Lung microvascular endothelial cell (primary cell): ENCODE measurements around the gene LHX4. TPM values are rescaled to one million over a fixed set of nuclear protein-coding genes. Genes with fewer than 3 reads are reported as not detected.
A peak's percentile ranks its signal among the peaks of the same experiment; 100 is the strongest.

ENCODE experiments used
- DNase-seq, 2 donors: peaks; one replicate each; pipeline versions ENCODE4 v3.0.0 to v3.0.0-alpha.2; 2010; ENCODE audit warnings: low read depth in 2 of 2
- total RNA-seq: library from RNA; depleted of rRNA; stranded (reverse); fragments of >200 nt; gene quantifications from 2 replicates; pipeline ENCODE4 v1.2.1, GENCODE V29; 2014

The LHX4 gene
- total RNA-seq, 1 donor from 2014 or later = not detected

DNA sequence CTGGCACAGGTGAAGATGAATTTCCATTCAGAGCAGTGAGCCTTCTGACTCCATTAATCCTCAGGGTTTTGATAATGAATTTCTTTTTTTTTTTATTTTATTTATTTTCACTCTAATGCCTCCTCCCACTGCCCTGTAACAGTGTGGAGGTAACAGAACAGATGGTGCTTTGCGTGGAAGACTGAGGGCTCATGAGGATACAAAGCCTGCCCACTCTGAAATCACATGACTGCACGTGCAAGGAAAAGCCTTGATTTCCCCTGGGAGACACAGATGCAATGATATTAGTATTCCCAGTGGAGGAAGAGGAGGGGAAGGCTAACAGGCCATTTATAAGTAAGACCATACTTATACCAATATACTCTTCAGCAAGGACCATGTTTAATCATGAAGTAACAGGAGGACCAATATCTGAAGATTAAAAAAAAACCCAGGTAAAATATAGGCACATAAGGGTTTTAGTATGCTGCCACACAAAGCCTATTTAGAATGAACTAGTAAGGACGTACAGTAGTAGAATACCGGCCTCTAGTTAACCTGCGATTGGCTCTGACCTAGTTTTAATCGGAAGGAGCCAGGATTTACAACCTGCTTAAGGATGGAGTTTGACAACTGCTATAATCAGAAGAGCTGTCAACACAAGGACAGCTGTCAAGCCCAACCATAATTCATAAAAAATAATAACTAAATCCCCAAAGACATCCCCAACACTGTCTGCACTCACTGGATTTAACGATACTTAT is 69.6 kb downstream of the LHX4 start:
- no peak for DNase-seq

DNA sequence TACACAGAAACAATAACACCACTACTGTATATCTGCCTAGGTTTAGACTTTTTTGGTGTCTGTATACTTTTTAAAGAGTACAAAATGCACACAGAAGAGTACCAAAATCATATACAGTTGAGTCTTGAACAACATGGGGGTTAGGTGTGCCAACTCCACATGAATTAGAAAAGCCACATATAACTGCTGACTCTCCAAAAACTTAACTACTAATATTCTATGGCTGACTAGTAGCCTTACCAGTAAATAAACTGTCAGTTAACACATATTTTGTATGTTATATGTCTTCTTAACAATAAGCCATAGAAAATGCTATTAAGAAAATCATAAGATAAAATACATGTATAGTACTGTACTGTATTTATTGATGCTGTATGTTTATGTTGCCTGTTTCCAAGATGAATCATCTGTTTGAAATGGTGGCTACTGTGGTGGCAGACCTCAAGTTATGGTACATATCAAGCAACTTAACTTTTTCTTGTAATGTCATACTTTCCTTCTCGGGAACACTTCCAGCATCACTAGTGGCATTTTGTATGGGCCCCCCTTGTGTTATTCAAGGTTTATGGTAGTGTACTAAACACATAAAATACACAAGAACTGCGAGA is 71.2 kb downstream of the LHX4 start:
- DNase-seq = no peak

DNA sequence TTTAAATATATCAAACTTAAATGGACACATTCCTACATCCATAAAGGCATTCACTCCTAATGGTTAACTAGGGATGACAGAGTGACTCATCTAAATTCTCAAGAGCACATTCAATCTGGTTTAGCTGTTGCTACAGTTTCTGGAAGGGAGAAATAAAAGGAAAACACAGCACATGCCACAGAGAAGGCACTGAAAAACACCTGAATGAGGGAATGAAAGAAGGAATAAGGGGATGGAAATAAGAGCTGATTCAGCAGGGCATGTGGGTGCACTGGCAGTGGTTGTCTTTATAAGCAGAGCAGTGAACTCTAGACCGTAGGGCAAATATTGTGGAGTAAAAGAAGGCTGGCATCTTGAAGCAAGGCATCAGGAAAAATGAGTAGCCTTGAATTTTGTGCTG is 79.3 kb downstream of the LHX4 start:
- peak in 1 of 2 donors; percentile 19 for DNase-seq

DNA sequence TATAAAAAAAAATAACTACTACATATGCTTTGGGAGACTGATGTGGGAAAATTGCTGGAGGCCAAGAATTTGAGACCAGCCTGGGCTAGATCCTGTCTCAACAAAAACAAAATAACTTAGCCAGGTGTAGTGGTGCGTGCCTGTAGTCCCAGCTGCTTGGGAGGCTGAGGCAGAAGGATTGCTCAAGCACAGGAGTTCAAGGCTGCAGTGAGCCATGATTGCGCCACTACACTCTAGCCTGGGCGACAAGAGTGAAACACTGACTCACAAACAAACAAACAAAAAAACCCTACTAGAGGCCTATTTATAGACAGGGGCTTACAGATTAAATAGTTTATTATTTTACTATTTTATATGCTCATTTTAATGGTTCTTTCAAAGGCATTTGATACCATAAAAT is 80.0 kb downstream of the LHX4 start:
- DNase-seq = no peak

DNA sequence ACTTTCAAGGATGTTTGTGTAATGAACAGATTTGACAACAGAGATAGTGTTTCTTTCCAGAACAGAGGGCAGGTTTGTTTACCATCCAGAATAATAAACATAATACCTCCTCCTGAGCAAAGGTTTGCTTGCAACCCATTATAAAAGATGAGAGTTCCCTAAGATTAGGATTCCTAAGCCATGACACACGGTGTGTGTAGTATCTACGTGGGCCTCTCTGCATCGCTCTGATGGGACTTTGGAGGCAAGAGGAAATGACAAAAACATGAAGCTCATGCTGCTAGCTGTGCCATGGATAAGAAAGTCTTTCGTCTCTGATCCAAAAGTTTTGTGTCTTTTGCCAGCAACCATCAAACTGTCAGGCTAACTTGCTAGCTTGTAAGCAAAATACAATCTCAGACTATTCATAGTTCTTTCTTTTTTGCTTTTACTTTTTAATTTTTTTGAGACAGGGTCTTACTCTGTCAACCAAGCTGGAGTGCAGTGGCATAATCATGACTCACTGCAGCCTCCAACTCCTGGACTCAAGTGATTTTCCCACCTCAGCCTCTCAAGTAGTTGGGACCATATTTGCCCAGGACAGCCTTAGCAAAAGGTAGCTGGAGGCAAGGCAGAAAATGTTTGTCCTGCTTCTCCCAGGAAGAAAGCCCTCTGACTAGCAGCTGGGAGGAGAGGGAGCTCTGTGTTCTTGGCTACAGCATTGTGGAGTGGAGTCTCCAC is 81.1 kb downstream of the LHX4 start:
- peak in 1 of 2 donors; percentile 20 for DNase-seq

DNA sequence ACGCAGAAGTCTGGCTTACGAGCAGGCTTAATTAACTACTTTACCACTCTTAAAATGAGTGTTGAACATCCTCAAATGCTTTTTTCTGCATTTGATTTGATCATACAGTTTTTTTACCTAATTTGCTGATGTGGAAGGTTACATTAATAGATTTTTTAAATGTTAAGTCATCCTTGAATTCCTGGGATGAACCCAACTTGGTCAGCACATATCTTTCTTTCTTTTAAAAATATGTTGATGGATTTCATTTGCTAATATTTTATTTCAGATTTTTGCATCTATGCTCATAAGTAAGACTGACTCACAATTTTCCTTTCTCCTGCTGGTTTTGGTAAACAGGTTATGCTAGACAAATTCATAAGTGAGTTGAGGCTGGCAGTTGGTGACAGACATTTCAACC is 82.9 kb downstream of the LHX4 start:
- no peak for DNase-seq

DNA sequence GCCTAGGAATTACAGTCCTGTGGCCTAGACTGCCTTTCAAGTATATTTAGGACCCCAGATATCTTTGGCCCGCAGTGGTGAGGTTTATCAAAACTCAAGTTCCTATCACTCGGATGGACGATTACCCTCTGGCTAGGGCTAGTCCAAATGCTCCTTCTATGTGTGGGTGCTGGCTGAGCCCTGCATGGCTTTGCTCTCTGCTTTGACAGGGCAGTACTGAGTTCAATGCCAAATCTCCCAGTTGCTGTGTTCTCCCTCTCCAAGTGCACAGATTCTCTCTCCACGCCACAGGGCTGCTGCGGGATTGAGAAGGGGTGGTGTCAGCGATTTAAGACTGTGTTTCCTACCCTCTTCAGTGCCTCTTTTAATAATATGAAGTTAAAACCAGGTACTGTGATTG is 97.0 kb downstream of the LHX4 start:
- DNase-seq = no peak

Other genes with a start within 250 kb of the LHX4 start
- 36.8 and 51.2 TPM in 2 replicates for gene QSOX1, start 75.4 kb upstream of the LHX4 start, total RNA-seq